ENCODE measurements around the gene TMEM185B.

The TMEM185B gene

GRCh38 chr2:120243875-120244553 is 20.8 kb upstream of the TMEM185B start:
- Histone ChIP-seq H3K27me3 (ENCODE audit: low read length) (no peaks in the 10 kb centered on the region), H3K9ac (ENCODE audit: low read length) (no peak overlapping the region), H3F3A (ENCODE audit: insufficient read depth) (no peaks in the 10 kb centered on the region), H3K36me3 (ENCODE audit: low read length) (no peaks in the 10 kb centered on the region), H3K79me2 (ENCODE audit: insufficient read depth, low read length) (no peaks in the 10 kb centered on the region), H3K9me3 (ENCODE audit: insufficient read depth, low read length) (no peaks in the 10 kb centered on the region), H3K4me3 (ENCODE audit: insufficient read depth, low read length, poor library complexity, severe bottlenecking) (no peak overlapping the region), H3K27ac (ENCODE audit: low read depth, low read length) (no peak overlapping the region), H3K9me2 (replicated peaks; ENCODE audit: insufficient read depth, low read length) (no peaks in the 10 kb centered on the region), H2AFZ (ENCODE audit: low read depth, low read length, severe bottlenecking) (no peak overlapping the region), H4K20me1 (ENCODE audit: low read depth, low read length) (no peaks in the 10 kb centered on the region), H3K4me2 (ENCODE audit: low read depth, low read length, poor library complexity, severe bottlenecking) (no peak overlapping the region)
- TF ChIP-seq CTCF (IDR thresholded peaks at IDR 0.05; ENCODE audit: insufficient read depth, low read length, poor library complexity, severe bottlenecking) (no peak), EZH2phosphoT487 (conservative IDR thresholded peaks at IDR 0.05; ENCODE audit: low read length) (no peak)

GRCh38 chr2:120243211-120243610 is 20.0 kb upstream of the TMEM185B start:
- H3K9me3 ChIP-seq (ENCODE audit: insufficient read depth, low read length): no peaks in the 10 kb centered on the region
- H3K27ac ChIP-seq (ENCODE audit: low read depth, low read length): no peak overlapping the region
- no peaks in the 10 kb centered on the region for H3K27me3 ChIP-seq (ENCODE audit: low read length)
- H3F3A ChIP-seq (ENCODE audit: insufficient read depth): no peaks in the 10 kb centered on the region
- H3K9ac ChIP-seq (ENCODE audit: low read length): no peak overlapping the region
- no peak for TF ChIP-seq EZH2phosphoT487 (conservative IDR thresholded peaks at IDR 0.05; ENCODE audit: low read length)
- no peak for TF ChIP-seq CTCF (IDR thresholded peaks at IDR 0.05; ENCODE audit: insufficient read depth, low read length, poor library complexity, severe bottlenecking)
- H2AFZ ChIP-seq (ENCODE audit: low read depth, low read length, severe bottlenecking): no peak overlapping the region
- no peak overlapping the region for H3K4me3 ChIP-seq (ENCODE audit: insufficient read depth, low read length, poor library complexity, severe bottlenecking)
- no peaks in the 10 kb centered on the region for H3K9me2 ChIP-seq (replicated peaks; ENCODE audit: insufficient read depth, low read length)
- no peak overlapping the region for H3K4me2 ChIP-seq (ENCODE audit: low read depth, low read length, poor library complexity, severe bottlenecking)
- H3K36me3 ChIP-seq (ENCODE audit: low read length): no peaks in the 10 kb centered on the region
- no peaks in the 10 kb centered on the region for H3K79me2 ChIP-seq (ENCODE audit: insufficient read depth, low read length)
- no peaks in the 10 kb centered on the region for H4K20me1 ChIP-seq (ENCODE audit: low read depth, low read length)

GRCh38 chr2:120241684-120242083 is 18.5 kb upstream of the TMEM185B start:
- no peak for TF ChIP-seq EZH2phosphoT487 (conservative IDR thresholded peaks at IDR 0.05; ENCODE audit: low read length)
- no peak for TF ChIP-seq CTCF (IDR thresholded peaks at IDR 0.05; ENCODE audit: insufficient read depth, low read length, poor library complexity, severe bottlenecking)
- no peaks in the 10 kb centered on the region for H3K9me2 ChIP-seq (replicated peaks; ENCODE audit: insufficient read depth, low read length)
- H3F3A ChIP-seq (ENCODE audit: insufficient read depth): no peaks in the 10 kb centered on the region
- H2AFZ ChIP-seq (ENCODE audit: low read depth, low read length, severe bottlenecking): no peak overlapping the region
- H3K27ac ChIP-seq (ENCODE audit: low read depth, low read length): no peak overlapping the region
- no peak overlapping the region for H3K4me3 ChIP-seq (ENCODE audit: insufficient read depth, low read length, poor library complexity, severe bottlenecking)
- no peak overlapping the region for H3K4me2 ChIP-seq (ENCODE audit: low read depth, low read length, poor library complexity, severe bottlenecking)
- H3K9ac ChIP-seq (ENCODE audit: low read length): no peak overlapping the region
- H4K20me1 ChIP-seq (ENCODE audit: low read depth, low read length): no peaks in the 10 kb centered on the region
- no peaks in the 10 kb centered on the region for H3K79me2 ChIP-seq (ENCODE audit: insufficient read depth, low read length)
- H3K36me3 ChIP-seq (ENCODE audit: low read length): no peaks in the 10 kb centered on the region
- H3K9me3 ChIP-seq (ENCODE audit: insufficient read depth, low read length): no peaks in the 10 kb centered on the region
- no peaks in the 10 kb centered on the region for H3K27me3 ChIP-seq (ENCODE audit: low read length)
